CD4-positive, alpha-beta T cell (primary cell): ENCODE results near the gene CCL17. TPM values are rescaled to one million over a fixed set of nuclear protein-coding genes. Genes with fewer than 3 reads are reported as not detected.

Experiments used
- ATAC-seq: fragments of 200-7000 bp; cut with Tn5 transposase; one replicate; pipeline ENCODE4 v1.10.0; 2022; ENCODE audit warnings: mild to moderate bottlenecking; ENCODE audit not compliant: poor library complexity
- CTCF ChIA-PET: fragments of 350-600 bp; sonication (Branson Sonifier 250); formaldehyde crosslinking; loops from one replicate; lab custom pipeline; 2021; ENCODE audit warnings: antibody characterized with exemption, inconsistent platforms; lab: Charles Lee
- POLR2A ChIA-PET: fragments of 350-600 bp; sonication (Branson Sonifier 250); formaldehyde crosslinking; loops from one replicate; lab custom pipeline; 2021; ENCODE audit warnings: antibody characterized with exemption, inconsistent platforms; lab: Charles Lee
- DNase-seq, 14 experiments: peaks; one replicate each; pipeline ENCODE4 v3.0.0-alpha.2; 2013 to 2020; ENCODE audit warnings: mixed read lengths in 2 of 14
- H3K27ac ChIP-seq, 2 donors: one replicate each; pipeline versions ENCODE4 v1.5.1 to v1.7.0; 2013; ENCODE audit warnings: low read length in 2 of 2, low read depth in 1 of 2, mild to moderate bottlenecking in 1 of 2
- H3K27me3 ChIP-seq, 2 experiments: 1 replicate in 1 of 2; 2 replicates in 1 of 2; pipeline versions ENCODE4 v1.6.1 to v1.7.0; 2013; ENCODE audit warnings: low read length in 2 of 2, control low read depth in 1 of 2, mild to moderate bottlenecking in 1 of 2, moderate library complexity in 1 of 2; ENCODE audit not compliant: insufficient read depth in 2 of 2, control insufficient read depth in 1 of 2
- H3K36me3 ChIP-seq: one replicate; pipeline ENCODE4 v1.6.1; 2013; ENCODE audit warnings: low read length, control low read depth; ENCODE audit not compliant: insufficient read depth
- H3K4me1 ChIP-seq: one replicate; pipeline ENCODE4 v1.6.1; 2013; ENCODE audit warnings: low read length, control low read depth; ENCODE audit not compliant: insufficient read depth
- H3K4me3 ChIP-seq: one replicate; pipeline ENCODE4 v1.5.1; 2013; ENCODE audit warnings: mild to moderate bottlenecking, low read length, moderate library complexity
- H3K9me3 ChIP-seq, 2 experiments: 1 replicate in 1 of 2; 2 replicates in 1 of 2; pipeline versions ENCODE4 v1.6.1 to v1.7.0; 2013; ENCODE audit warnings: low read length in 2 of 2, mild to moderate bottlenecking in 2 of 2, control low read depth in 1 of 2, moderate library complexity in 1 of 2; ENCODE audit not compliant: control insufficient read depth in 1 of 2, insufficient read depth in 1 of 2
- H3K27ac Mint-ChIP-seq: one replicate; pipeline ENCODE4 v1.8.0; 2020; ENCODE audit warnings: mixed read lengths
- H3K27me3 Mint-ChIP-seq: one replicate; pipeline ENCODE4 v1.8.0; 2021; ENCODE audit warnings: mixed read lengths
- H3K36me3 Mint-ChIP-seq: one replicate; pipeline ENCODE4 v1.8.0; 2021; ENCODE audit warnings: low read depth, mixed read lengths
- H3K4me1 Mint-ChIP-seq: one replicate; pipeline ENCODE4 v1.8.0; 2021; ENCODE audit warnings: low read depth, mixed read lengths
- H3K4me3 Mint-ChIP-seq: one replicate; pipeline ENCODE4 v1.8.0; 2020; ENCODE audit warnings: mild to moderate bottlenecking, mixed read lengths
- H3K9me3 Mint-ChIP-seq: one replicate; pipeline ENCODE4 v1.8.0; 2020; ENCODE audit warnings: mixed read lengths
- CTCF ChIP-seq: fragments of 200-600 bp; IDR thresholded peaks from one replicate; pipeline ENCODE4 v1.8.0; 2022; ENCODE audit warnings: antibody characterized with exemption, mild to moderate bottlenecking
- intact Hi-C, 2 experiments: fragments of 100-400 bp; cut with DNase I in 1 of 2; cut with micrococcal nuclease in 1 of 2; formaldehyde crosslinking; loops; one replicate each; pipeline versions ENCODE4 v1.15.1 to v1.9.0; 2023 to 2025; cut with DNase I, micrococcal nuclease
- total RNA-seq, 174 experiments: library from RNA in 2 of 174; stranded (reverse) in 2 of 174; gene quantifications; one replicate each; pipeline ENCODE4 v1.2.3 and lab custom pipeline; 2021 to 2026

Gene CCL17
- total RNA-seq, 2 experiments from 2014 or later = not detected

GRCh38 chr16:57412584-57412983 lies 8.0 kb downstream of the CCL17 start:
- H3K36me3 Mint-ChIP-seq = no peaks in the 10 kb centered on the region
- H3K27ac Mint-ChIP-seq = no peak overlapping the region
- H3K4me3 ChIP-seq = no peak overlapping the region
- H3K9me3 ChIP-seq = no peaks in the 10 kb centered on the region
- peaks cover 14% of the 10 kb centered on the region for H3K4me1 ChIP-seq
- H3K9me3 Mint-ChIP-seq = no peaks in the 10 kb centered on the region
- ChIA-PET CTCF (no interaction called here), POLR2A (interaction anchor here (1.2 kb wide), 1 partner anchor 50 kb away, joined by 3 read pairs; the partner anchor contains the start of gene POLR2C)
- no peak overlapping the region for H3K27ac ChIP-seq
- TF ChIP-seq CTCF = no peak
- H3K4me1 Mint-ChIP-seq = peaks cover 7% of the 10 kb centered on the region
- no peak for DNase-seq
- no peak overlapping the region for H3K4me3 Mint-ChIP-seq
- no peak for ATAC-seq
- intact Hi-C loops = loop anchor here in 1 of 2 experiments (10.0 kb wide), 1 partner anchor 328 kb away; no protein-coding TSS in a partner anchor
- no peaks in the 10 kb centered on the region for H3K27me3 ChIP-seq
- no peaks in the 10 kb centered on the region for H3K36me3 ChIP-seq
- H3K27me3 Mint-ChIP-seq = no peaks in the 10 kb centered on the region

- ATAC-seq (no peak), DNase-seq (no peak)
- H3K9me3 ChIP-seq = no peaks in the 10 kb centered on the region
- no peak overlapping the region for H3K27ac Mint-ChIP-seq
- H3K36me3 ChIP-seq = no peaks in the 10 kb centered on the region
- intact Hi-C loops = loop anchor here in 1 of 2 experiments (10.0 kb wide), 1 partner anchor 329 kb away; no protein-coding TSS in a partner anchor
- H3K27me3 ChIP-seq = no peaks in the 10 kb centered on the region
- ChIA-PET CTCF (interaction anchor here (0.6 kb wide), 1 partner anchor 532 kb away, joined by 3 read pairs; no protein-coding TSS in a partner anchor), POLR2A (interaction anchor here (1.2 kb wide), 1 partner anchor 49 kb away, joined by 3 read pairs; the partner anchor contains the start of gene POLR2C)
- H3K4me3 Mint-ChIP-seq = no peak overlapping the region
- TF ChIP-seq CTCF = no peak
- H3K4me1 ChIP-seq = peaks cover 16% of the 10 kb centered on the region
- no peaks in the 10 kb centered on the region for H3K9me3 Mint-ChIP-seq
- H3K4me1 Mint-ChIP-seq = peaks cover 7% of the 10 kb centered on the region
- H3K36me3 Mint-ChIP-seq = no peaks in the 10 kb centered on the region
- H3K27ac ChIP-seq = no peak overlapping the region
- H3K4me3 ChIP-seq = no peak overlapping the region
- no peaks in the 10 kb centered on the region for H3K27me3 Mint-ChIP-seq
Measured at GRCh38 chr16:57413301-57413730, 8.7 kb downstream of the CCL17 start.

GRCh38 chr16:57413733-57414132 lies 9.2 kb downstream of the CCL17 start:
- H3K9me3 ChIP-seq = no peaks in the 10 kb centered on the region
- DNase-seq (no peak), ATAC-seq (no peak)
- CTCF ChIA-PET = interaction anchor here (0.6 kb wide), 1 partner anchor 532 kb away, joined by 3 read pairs; no protein-coding TSS in a partner anchor
- H3K27me3 ChIP-seq = no peaks in the 10 kb centered on the region
- Mint-ChIP-seq H3K27ac (no peak overlapping the region), H3K27me3 (no peaks in the 10 kb centered on the region), H3K4me1 (peaks cover 11% of the 10 kb centered on the region), H3K9me3 (no peaks in the 10 kb centered on the region), H3K36me3 (no peaks in the 10 kb centered on the region), H3K4me3 (no peak overlapping the region)
- H3K4me1 ChIP-seq = peaks cover 19% of the 10 kb centered on the region
- no peaks in the 10 kb centered on the region for H3K36me3 ChIP-seq
- POLR2A ChIA-PET = interaction anchor here (1.2 kb wide), 1 partner anchor 49 kb away, joined by 3 read pairs; the partner anchor contains the start of gene POLR2C
- no peak overlapping the region for H3K4me3 ChIP-seq
- intact Hi-C loops = loop anchor here in 1 of 2 experiments (10.0 kb wide), 1 partner anchor 329 kb away; no protein-coding TSS in a partner anchor
- H3K27ac ChIP-seq = no peak overlapping the region
- no peak for TF ChIP-seq CTCF
